ENCODE results near the gene UNC5A.

UNC5A gene

GRCh38 chr5:176775409-176775808 lies 35.0 kb upstream of the UNC5A start:
- no peak overlapping the region for H2AK5ac ChIP-seq (ENCODE audit: low read length, severe bottlenecking)
- H3K9me3 ChIP-seq (ENCODE audit: control insufficient read depth, low read length) = no peaks in the 10 kb centered on the region
- no peaks in the 10 kb centered on the region for H3K36me3 ChIP-seq (ENCODE audit: control insufficient read depth in 1 of 2, insufficient read depth in 2 of 2, low read depth in 1 of 2, low read length in 2 of 2)
- peaks cover 4% of the 10 kb centered on the region for H3K4me1 ChIP-seq (ENCODE audit: control insufficient read depth, insufficient read depth, low read depth, low read length)
- no peak overlapping the region for H3K23ac ChIP-seq (ENCODE audit: low read length in 2 of 2)
- H3K9ac ChIP-seq (ENCODE audit: low read length) = no peak overlapping the region
- H2AFZ ChIP-seq (ENCODE audit: low read depth, low read length) = no peak overlapping the region
- H3K4ac ChIP-seq (ENCODE audit: low read depth in 1 of 2, low read length in 2 of 2) = no peak overlapping the region
- H2BK120ac ChIP-seq (ENCODE audit: low read depth, low read length) = no peak overlapping the region
- no peak overlapping the region for H4K8ac ChIP-seq (ENCODE audit: low read length)
- no peak overlapping the region for H2BK12ac ChIP-seq (ENCODE audit: low read length in 2 of 2)
- no peak overlapping the region for H3K4me3 ChIP-seq (ENCODE audit: insufficient read depth in 1 of 2, low read depth in 1 of 2, low read length in 2 of 2)
- no peak overlapping the region for H3K27ac ChIP-seq (ENCODE audit: low read length, poor library complexity, severe bottlenecking)
- no peak overlapping the region for H2BK5ac ChIP-seq (ENCODE audit: low read depth, low read length, poor library complexity, severe bottlenecking)
- no peaks in the 10 kb centered on the region for H3K79me1 ChIP-seq (replicated peaks; ENCODE audit: low read length, poor library complexity, severe bottlenecking)
- H3K4me2 ChIP-seq (ENCODE audit: low read length, poor library complexity, severe bottlenecking) = no peak overlapping the region
- no peak overlapping the region for H3K18ac ChIP-seq (ENCODE audit: low read depth in 1 of 2, low read length in 2 of 2)
- DNase-seq = no peak
- WGBS = 92% methylated on average over 4 of the region's 7 CpGs
- no peak overlapping the region for H3K14ac ChIP-seq (ENCODE audit: low read length in 2 of 2)
- no peak overlapping the region for H2BK15ac ChIP-seq (ENCODE audit: low read depth, poor library complexity, severe bottlenecking)
- peaks cover 6 to 85% of the 10 kb centered on the region in 2 experiments for H3K27me3 ChIP-seq (ENCODE audit: control insufficient read depth in 1 of 2, insufficient read depth in 1 of 2, low read length in 2 of 2)
- H4K91ac ChIP-seq (ENCODE audit: low read length) = no peak overlapping the region

DNA sequence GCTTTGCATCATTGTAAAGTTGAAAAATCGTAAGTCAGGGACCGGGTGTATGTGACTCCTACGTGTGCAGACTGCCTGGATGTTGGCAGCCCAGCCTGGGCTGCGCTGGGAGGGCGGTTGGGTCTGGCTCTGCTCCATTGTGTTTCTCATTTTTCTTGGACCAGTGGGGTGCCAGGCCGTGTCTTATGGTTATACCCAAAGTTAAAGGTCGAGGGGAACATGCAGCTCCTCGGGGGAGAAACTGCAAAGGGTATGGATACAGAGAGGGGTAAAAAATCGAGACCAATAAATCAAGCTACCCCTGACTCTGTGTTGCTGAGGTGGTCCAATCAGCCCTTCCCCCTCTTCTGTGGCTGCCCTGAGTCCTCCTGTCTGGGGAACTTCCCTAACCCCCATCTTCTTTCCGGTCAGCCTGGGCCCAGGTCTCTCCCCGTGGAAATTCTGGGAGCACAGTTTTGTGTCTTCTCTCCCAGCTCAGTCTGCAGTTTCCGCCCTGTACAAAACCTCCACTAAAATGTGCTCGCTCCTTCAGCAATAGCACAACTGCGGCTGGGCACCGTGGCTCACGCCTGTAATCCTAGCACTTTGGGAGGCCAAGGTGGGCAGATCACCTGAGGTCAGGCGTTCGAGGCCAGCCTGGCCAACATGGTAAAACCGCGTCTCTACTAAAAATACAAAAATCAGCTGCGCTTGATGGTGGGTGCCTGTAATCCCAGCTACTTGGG lies 34.1 kb upstream of the UNC5A start:
- no peak overlapping the region for H3K27ac ChIP-seq (ENCODE audit: low read length, poor library complexity, severe bottlenecking)
- no peak overlapping the region for H2AFZ ChIP-seq (ENCODE audit: low read depth, low read length)
- H3K79me1 ChIP-seq (replicated peaks; ENCODE audit: low read length, poor library complexity, severe bottlenecking) = no peaks in the 10 kb centered on the region
- no peak overlapping the region for H3K4me3 ChIP-seq (ENCODE audit: insufficient read depth in 1 of 2, low read depth in 1 of 2, low read length in 2 of 2)
- H3K23ac ChIP-seq (ENCODE audit: low read length in 2 of 2) = no peak overlapping the region
- peaks cover 3 to 90% of the 10 kb centered on the region in 2 experiments for H3K27me3 ChIP-seq (ENCODE audit: control insufficient read depth in 1 of 2, insufficient read depth in 1 of 2, low read length in 2 of 2)
- WGBS = 81% methylated on average over 18 of the region's 21 CpGs
- no peak overlapping the region for H4K8ac ChIP-seq (ENCODE audit: low read length)
- H2BK15ac ChIP-seq (ENCODE audit: low read depth, poor library complexity, severe bottlenecking) = no peak overlapping the region
- no peak overlapping the region for H4K91ac ChIP-seq (ENCODE audit: low read length)
- no peak overlapping the region for H3K9ac ChIP-seq (ENCODE audit: low read length)
- H2BK12ac ChIP-seq (ENCODE audit: low read length in 2 of 2) = no peak overlapping the region
- no peak overlapping the region for H2BK120ac ChIP-seq (ENCODE audit: low read depth, low read length)
- H3K4me2 ChIP-seq (ENCODE audit: low read length, poor library complexity, severe bottlenecking) = no peak overlapping the region
- no peak overlapping the region for H3K18ac ChIP-seq (ENCODE audit: low read depth in 1 of 2, low read length in 2 of 2)
- no peak overlapping the region for H3K14ac ChIP-seq (ENCODE audit: low read length in 2 of 2)
- H2AK5ac ChIP-seq (ENCODE audit: low read length, severe bottlenecking) = no peak overlapping the region
- H3K9me3 ChIP-seq (ENCODE audit: control insufficient read depth, low read length) = no peaks in the 10 kb centered on the region
- H3K4me1 ChIP-seq (ENCODE audit: control insufficient read depth, insufficient read depth, low read depth, low read length) = peaks cover 12% of the 10 kb centered on the region
- no peak overlapping the region for H3K4ac ChIP-seq (ENCODE audit: low read depth in 1 of 2, low read length in 2 of 2)
- H2BK5ac ChIP-seq (ENCODE audit: low read depth, low read length, poor library complexity, severe bottlenecking) = no peak overlapping the region
- no peaks in the 10 kb centered on the region for H3K36me3 ChIP-seq (ENCODE audit: control insufficient read depth in 1 of 2, insufficient read depth in 2 of 2, low read depth in 1 of 2, low read length in 2 of 2)
- DNase-seq = no peak

- Histone ChIP-seq H3K23ac (ENCODE audit: low read length in 2 of 2) (no peak overlapping the region), H3K18ac (ENCODE audit: low read depth in 1 of 2, low read length in 2 of 2) (no peak overlapping the region), H2BK12ac (ENCODE audit: low read length in 2 of 2) (no peak overlapping the region), H3K27me3 (ENCODE audit: control insufficient read depth in 1 of 2, insufficient read depth in 1 of 2, low read length in 2 of 2) (peaks cover 0 to 90% of the 10 kb centered on the region in 2 experiments), H3K4ac (ENCODE audit: low read depth in 1 of 2, low read length in 2 of 2) (no peak overlapping the region), H3K4me3 (ENCODE audit: insufficient read depth in 1 of 2, low read depth in 1 of 2, low read length in 2 of 2) (no peak overlapping the region), H2AFZ (ENCODE audit: low read depth, low read length) (no peak overlapping the region), H2AK5ac (ENCODE audit: low read length, severe bottlenecking) (no peak overlapping the region), H2BK5ac (ENCODE audit: low read depth, low read length, poor library complexity, severe bottlenecking) (no peak overlapping the region), H4K8ac (ENCODE audit: low read length) (no peak overlapping the region), H3K4me2 (ENCODE audit: low read length, poor library complexity, severe bottlenecking) (no peak overlapping the region), H3K9ac (ENCODE audit: low read length) (no peak overlapping the region), H3K4me1 (ENCODE audit: control insufficient read depth, insufficient read depth, low read depth, low read length) (peaks cover 16% of the 10 kb centered on the region), H3K14ac (ENCODE audit: low read length in 2 of 2) (no peak overlapping the region), H2BK120ac (ENCODE audit: low read depth, low read length) (no peak overlapping the region), H3K36me3 (ENCODE audit: control insufficient read depth in 1 of 2, insufficient read depth in 2 of 2, low read depth in 1 of 2, low read length in 2 of 2) (no peaks in the 10 kb centered on the region), H2BK15ac (ENCODE audit: low read depth, poor library complexity, severe bottlenecking) (no peak overlapping the region), H3K9me3 (ENCODE audit: control insufficient read depth, low read length) (no peaks in the 10 kb centered on the region), H4K91ac (ENCODE audit: low read length) (no peak overlapping the region), H3K79me1 (replicated peaks; ENCODE audit: low read length, poor library complexity, severe bottlenecking) (no peaks in the 10 kb centered on the region), H3K27ac (ENCODE audit: low read length, poor library complexity, severe bottlenecking) (no peak overlapping the region)
- no peak for DNase-seq
- WGBS = 81% methylated on average over 8 of the region's 8 CpGs
These were observed 33.4 kb upstream of the UNC5A start for GRCh38 chr5:176776916-176777315.

GRCh38 chr5:176778921-176779465 lies 31.4 kb upstream of the UNC5A start:
- Histone ChIP-seq H2AK5ac (ENCODE audit: low read length, severe bottlenecking) (no peak overlapping the region), H3K27me3 (ENCODE audit: control insufficient read depth in 1 of 2, insufficient read depth in 1 of 2, low read length in 2 of 2) (peaks cover 0 to 74% of the 10 kb centered on the region in 2 experiments), H3K79me1 (replicated peaks; ENCODE audit: low read length, poor library complexity, severe bottlenecking) (no peaks in the 10 kb centered on the region), H3K4me2 (ENCODE audit: low read length, poor library complexity, severe bottlenecking) (no peak overlapping the region), H3K23ac (ENCODE audit: low read length in 2 of 2) (no peak overlapping the region), H3K9me3 (ENCODE audit: control insufficient read depth, low read length) (no peaks in the 10 kb centered on the region), H2BK120ac (ENCODE audit: low read depth, low read length) (no peak overlapping the region), H3K18ac (ENCODE audit: low read depth in 1 of 2, low read length in 2 of 2) (no peak overlapping the region), H3K14ac (ENCODE audit: low read length in 2 of 2) (no peak overlapping the region), H4K91ac (ENCODE audit: low read length) (no peak overlapping the region), H3K36me3 (ENCODE audit: control insufficient read depth in 1 of 2, insufficient read depth in 2 of 2, low read depth in 1 of 2, low read length in 2 of 2) (no peaks in the 10 kb centered on the region), H2BK15ac (ENCODE audit: low read depth, poor library complexity, severe bottlenecking) (no peak overlapping the region), H4K8ac (ENCODE audit: low read length) (no peak overlapping the region), H3K27ac (ENCODE audit: low read length, poor library complexity, severe bottlenecking) (no peak overlapping the region), H2AFZ (ENCODE audit: low read depth, low read length) (no peak overlapping the region), H3K4ac (ENCODE audit: low read depth in 1 of 2, low read length in 2 of 2) (no peak overlapping the region), H2BK12ac (ENCODE audit: low read length in 2 of 2) (no peak overlapping the region), H3K4me1 (ENCODE audit: control insufficient read depth, insufficient read depth, low read depth, low read length) (peaks cover 25% of the 10 kb centered on the region), H3K9ac (ENCODE audit: low read length) (no peak overlapping the region), H3K4me3 (ENCODE audit: insufficient read depth in 1 of 2, low read depth in 1 of 2, low read length in 2 of 2) (no peak overlapping the region), H2BK5ac (ENCODE audit: low read depth, low read length, poor library complexity, severe bottlenecking) (no peak overlapping the region)
- no peak for DNase-seq
- WGBS = 93% methylated on average over 8 of the region's 8 CpGs

All from mesenchymal stem cell (in vitro differentiated cells and primary cell).